GM19099 (cell line): ENCODE results near the gene PROX1.

Experiments
- POLR2A ChIP-seq: IDR thresholded peaks from 3 replicates; pipeline ENCODE4 v1.6.1; 2011; ENCODE audit warnings: low read depth; ENCODE audit not compliant: insufficient read length; ENCODE audit errors: extremely low read depth

PROX1 gene, protein sequence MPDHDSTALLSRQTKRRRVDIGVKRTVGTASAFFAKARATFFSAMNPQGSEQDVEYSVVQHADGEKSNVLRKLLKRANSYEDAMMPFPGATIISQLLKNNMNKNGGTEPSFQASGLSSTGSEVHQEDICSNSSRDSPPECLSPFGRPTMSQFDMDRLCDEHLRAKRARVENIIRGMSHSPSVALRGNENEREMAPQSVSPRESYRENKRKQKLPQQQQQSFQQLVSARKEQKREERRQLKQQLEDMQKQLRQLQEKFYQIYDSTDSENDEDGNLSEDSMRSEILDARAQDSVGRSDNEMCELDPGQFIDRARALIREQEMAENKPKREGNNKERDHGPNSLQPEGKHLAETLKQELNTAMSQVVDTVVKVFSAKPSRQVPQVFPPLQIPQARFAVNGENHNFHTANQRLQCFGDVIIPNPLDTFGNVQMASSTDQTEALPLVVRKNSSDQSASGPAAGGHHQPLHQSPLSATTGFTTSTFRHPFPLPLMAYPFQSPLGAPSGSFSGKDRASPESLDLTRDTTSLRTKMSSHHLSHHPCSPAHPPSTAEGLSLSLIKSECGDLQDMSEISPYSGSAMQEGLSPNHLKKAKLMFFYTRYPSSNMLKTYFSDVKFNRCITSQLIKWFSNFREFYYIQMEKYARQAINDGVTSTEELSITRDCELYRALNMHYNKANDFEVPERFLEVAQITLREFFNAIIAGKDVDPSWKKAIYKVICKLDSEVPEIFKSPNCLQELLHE

DNA sequence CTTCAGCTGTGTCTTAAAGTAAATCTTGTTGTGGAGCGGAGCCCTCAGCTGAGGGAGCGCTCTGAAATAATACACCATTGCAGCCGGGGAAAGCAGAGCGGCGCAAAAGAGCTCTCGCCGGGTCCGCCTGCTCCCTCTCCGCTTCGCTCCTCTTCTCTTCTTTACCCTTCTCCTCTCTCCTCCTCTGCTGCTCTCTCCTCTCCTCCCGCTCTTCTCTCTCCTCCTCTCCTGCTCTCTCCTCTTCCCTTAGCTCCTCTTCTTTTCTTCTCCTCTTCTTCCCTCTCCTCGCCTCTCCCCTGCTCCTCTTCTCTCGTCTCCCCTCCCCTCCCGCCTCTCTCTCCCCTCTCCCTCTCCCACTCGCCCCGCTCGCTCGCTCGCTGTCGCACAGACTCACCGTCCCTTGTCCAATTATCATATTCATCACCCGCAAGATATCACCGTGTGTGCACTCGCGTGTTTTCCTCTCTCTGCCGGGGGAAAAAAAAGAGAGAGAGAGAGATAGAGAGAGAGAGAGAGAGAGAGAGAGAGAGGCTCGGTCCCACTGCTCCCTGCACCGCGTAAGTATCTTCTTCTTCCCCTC is at the start of gene PROX1:
Gene PROX1, plus strand, starts transcription at position 47 of the 580 bp plus-strand sequence. CDS start 8,563 bp downstream, outside the sequence.
- no peak for TF ChIP-seq POLR2A

DNA sequence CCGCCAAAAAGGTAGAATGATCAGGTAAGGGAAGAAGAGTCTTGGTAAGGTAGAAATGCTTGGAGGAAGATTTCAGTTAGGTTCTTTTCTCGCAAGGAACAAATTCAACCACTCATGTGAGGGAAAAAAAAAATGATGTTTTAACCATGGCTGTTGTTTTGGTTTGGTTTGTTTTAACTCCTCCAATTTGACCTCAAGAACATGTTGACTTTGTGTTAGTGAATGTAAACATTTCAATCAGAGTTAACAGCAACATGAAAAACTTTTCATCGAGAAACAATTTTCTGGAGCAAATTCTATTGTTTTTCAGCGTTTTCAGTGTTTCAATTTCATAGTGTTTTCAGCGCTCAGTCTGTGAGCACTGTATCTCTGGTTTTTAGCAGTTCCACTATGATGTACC is 49.0 kb upstream of the PROX1 start:
- TF ChIP-seq POLR2A, result no peak

DNA sequence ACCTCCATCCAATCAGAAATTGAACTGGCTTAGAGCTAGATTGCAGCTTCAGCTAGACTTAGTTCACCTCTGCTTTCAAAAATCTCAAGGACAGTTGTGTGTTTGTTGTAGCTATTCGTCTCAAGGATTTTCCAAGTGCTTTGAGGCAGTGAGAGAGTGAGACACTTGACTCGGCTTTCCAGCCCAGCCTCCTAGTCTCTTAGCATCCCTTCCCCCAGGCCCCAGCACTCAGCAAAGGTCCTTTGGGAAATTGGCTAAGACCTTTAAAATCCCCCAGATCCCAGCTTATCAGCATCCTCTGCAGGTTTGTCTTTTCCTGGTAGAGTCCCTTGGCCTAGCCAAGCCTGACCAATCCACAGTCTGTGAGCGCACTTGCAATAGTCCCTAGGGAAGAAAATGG is 47.9 kb upstream of the PROX1 start:
- TF ChIP-seq POLR2A, result no peak

DNA sequence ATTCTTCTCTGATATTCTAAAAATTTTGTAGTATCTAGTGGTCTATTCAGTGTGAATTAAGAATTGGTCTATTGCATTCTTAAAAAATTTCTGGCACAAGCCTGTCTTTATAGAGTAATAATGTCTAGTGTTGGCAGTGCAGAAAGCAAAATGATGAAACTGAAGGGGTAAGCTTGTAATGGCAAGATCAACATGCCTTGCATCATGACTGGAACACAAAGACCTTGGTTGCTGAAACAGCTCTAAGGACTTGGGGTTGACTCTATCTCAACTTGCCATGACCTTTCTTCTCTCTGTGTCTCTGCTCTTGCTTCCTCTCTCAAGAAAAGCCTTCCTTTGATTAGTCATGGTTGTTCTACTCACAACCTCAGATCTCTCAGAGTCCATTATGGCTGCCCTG is 46.8 kb upstream of the PROX1 start:
- TF ChIP-seq POLR2A, result no peak

DNA sequence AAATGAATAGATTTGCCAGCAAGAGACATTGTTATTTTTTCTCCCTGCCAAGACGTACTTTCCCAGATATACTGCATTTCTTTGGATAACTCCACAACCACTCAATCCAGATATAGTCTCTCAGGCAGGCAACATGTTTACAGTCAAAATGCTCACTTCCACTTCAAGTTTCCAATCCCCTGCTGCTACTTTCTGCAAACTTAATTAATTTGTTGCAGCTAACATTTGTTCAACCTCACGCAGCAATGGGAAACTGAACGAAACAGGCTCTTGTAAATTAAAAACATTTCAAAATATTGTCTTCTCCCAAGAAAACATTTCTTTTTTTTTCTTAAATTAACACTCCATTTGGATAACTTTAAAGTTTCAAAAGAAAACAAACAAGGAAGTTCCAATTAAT is 45.7 kb upstream of the PROX1 start:
- no peak for TF ChIP-seq POLR2A

DNA sequence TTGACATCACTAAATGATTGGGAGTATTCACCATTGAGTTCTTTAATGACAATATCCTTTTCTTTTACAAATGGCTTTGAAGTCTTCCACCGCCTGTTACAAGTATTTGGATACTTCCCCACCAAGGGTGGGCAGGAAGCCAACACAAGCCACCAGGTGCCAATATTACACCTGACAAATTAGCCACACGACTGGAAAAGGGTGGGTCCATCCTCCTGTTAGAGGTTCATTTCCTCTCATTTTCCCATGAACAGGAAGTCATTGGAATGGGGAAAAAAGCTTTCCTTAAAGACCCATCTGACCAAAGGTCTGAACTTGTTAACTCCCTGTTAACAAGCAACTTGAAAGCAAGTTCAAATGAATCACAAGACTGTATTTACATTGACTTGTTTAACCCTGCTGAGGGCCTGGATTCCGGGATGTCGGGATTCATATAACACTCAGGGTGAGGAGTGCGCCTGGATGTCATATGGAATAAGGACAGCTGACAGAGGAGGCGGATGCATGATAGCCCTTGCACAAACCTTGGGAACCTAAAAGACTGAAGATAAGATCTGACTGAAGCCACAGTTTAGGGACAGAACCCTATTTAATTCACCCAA is 40.5 kb upstream of the PROX1 start:
- no peak for TF ChIP-seq POLR2A

DNA sequence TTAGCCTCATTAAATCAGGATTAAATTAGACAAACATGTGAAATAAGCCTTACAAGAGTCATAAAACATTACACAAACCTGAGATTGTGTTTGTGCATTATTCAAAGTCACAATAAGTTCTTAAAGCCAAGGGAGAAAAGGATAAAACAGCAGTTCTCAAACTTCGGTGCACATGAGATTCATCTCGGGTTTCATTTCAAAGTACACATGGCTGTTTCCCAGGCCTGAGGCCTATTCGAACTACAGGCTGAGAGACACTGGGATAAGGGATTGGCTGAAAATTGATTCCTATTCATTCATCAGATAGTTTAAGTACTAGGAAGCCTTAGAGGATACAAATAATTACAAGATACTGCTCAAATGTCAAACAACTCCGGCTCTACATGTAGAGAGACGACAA is 35.9 kb upstream of the PROX1 start:
- no peak for TF ChIP-seq POLR2A

DNA sequence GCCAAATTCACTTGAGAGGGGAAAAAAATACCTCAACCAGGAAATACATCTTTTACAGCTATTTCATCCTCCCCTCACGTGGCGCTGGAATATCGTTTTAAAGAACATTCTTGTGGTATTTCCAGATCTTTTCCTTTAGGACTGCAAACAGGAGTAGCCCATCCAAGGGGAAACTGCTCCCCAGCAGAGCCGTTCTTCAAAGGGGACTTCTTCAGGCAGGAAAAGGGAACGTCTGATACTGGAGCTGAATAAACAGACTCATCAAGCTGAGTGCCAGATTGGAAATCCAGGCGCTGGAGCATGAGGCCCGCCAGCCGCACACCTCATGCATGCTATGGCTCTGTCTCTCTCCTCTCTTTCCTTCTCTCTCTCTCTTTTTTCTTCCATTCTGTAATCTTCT is 34.0 kb upstream of the PROX1 start:
- no peak for TF ChIP-seq POLR2A

DNA sequence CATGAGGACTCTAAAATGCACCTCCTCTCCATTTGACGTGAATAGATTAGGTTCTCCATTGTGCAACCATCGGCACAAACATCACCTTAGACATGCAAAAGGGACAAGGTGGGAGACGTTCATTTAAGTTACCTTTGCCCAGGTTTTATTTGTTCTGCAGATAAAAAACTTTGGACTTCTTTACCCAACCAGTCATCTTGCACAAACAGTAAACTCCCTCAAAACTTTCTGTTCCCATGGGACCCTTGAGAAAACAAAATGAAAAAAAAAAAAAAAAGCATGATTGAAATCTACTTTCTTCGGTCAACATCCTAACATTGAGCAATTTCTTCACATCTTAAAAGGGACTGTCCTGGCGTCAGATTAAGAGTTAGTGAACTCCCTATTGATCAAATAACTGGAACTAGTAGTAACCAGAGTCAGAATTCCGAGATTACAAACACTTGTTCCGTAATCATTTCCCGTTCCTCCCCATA is 31.4 kb upstream of the PROX1 start:
- no peak for TF ChIP-seq POLR2A

DNA sequence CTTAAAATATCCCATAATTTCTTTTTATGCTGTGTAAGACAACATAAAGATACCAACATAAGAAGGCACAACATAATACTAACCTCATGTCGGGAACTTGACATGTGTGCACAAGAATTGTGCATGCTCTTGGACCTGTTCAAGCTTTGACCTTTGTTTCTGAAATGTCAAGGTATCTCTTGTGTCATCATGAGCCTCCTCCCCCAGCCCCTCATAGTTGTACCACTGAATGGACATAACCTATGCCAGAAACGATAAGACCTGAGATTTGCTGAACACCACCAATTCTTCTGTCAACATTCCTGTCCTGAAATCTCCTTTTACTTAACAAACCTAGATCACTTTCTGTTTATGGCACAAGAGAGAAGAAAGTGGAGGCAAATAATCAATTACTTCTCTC is 29.4 kb upstream of the PROX1 start:
- TF ChIP-seq POLR2A, result no peak

DNA sequence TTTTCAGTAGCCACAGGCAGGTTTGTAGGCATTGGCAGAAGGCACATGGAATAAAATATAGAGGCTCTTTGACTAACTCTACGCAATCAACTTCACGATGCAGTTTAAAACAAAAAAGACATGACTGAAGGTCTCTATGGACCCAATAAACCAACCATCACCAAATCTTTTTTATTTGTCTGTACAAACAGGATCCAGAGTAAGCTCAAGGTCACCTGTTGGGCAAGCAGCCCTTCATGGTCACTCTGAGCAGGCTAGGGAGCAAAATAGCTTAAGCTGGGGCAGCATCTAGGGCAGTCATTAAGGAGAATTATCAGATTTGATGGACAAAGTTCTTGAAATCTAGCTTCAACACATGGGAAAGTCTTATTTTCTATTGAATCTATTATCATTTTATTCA is 26.8 kb upstream of the PROX1 start:
- no peak for TF ChIP-seq POLR2A

DNA sequence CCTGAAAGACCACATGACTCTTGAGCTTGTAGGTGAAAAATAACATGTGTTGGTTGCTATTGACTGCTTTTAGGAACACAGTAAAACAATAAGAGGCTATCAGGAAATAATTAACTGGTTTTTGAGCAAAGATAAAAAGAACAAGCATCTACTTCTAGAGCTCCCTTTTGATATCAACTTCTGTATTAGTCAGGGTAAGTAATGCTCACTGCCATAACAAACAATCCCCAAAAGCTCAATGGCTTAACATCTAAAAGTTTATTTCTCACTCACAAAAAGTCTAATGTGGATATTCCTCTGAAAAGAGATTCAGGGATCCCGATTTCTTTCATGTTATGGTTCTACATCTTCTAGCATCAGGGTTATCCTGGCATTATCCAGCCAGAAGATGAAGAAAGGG is 25.3 kb upstream of the PROX1 start:
- TF ChIP-seq POLR2A, result no peak

DNA sequence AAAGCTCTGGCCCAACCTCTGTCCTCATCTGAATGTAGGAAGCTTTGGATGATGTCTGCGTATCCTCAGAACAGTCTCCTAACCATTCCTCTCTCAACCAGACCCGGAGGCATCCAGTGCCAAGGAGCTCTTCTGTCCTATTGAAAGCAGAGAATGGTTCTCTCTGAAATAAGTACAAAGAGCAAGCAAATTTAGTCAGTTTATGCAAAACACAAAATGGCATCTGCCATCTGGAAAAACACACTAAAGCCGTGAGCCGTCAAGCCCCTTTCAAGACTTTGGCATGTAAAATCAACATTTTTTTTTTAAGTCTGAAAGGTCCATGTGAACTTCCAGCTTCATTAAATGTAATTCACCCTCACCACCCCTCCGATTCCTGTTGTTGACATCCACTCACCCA is 21.7 kb upstream of the PROX1 start:
- no peak for TF ChIP-seq POLR2A

DNA sequence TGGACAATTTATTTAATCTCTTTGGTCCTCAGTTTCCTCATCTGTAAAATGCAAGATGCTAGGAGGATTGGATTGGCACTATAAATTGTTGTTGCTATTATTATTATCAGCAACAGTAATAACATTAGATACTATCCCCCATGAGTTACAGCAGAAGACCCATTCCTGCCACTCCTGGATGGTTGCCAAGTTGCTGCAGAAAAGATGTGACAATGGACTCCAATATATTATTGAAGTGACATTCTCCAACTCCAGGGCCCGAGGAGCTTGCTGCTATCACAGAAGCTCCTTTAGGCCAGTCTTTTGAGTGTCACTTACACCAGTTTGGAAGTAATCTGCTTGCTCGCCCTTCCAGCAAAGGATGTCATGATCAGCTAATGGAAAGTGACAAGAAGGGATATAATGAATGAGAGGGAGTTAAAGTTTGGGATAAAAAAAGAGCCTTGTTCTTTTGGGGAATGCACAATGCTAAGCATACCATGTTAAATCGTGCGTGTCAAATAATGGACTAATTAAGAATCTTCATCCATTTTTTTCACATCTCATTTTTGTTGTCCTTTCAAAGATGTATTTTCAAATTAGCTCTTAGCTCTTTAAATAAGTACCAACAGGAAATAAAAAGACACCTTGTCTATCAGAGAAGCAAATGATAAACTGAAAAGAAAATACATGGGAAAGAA is 19.5 kb upstream of the PROX1 start:
- no peak for TF ChIP-seq POLR2A
